NB4 (cell line): Measurements from ENCODE around the gene ATP6V0C.

Source experiments
- CTCF ChIP-seq: IDR thresholded peaks from one replicate; pipeline ENCODE4 v1.5.1; 2012; ENCODE audit warnings: low read depth, low read length
- MAX ChIP-seq: IDR thresholded peaks from 2 replicates; pipeline ENCODE4 v1.6.1; 2011; ENCODE audit warnings: low read depth, low read length
- POLR2A ChIP-seq: IDR thresholded peaks from 2 replicates; pipeline ENCODE4 v1.6.1; 2011; ENCODE audit warnings: mild to moderate bottlenecking; ENCODE audit not compliant: insufficient read length; ENCODE audit errors: extremely low read depth

- TF ChIP-seq CTCF (no peak), POLR2A (no peak), MAX (no peak)
These were observed 5.9 kb downstream of the ATP6V0C start for GRCh38 chr16:2519711-2520080.
